Measurements from ENCODE around the gene TMEM79. TPM values are rescaled to one million over a fixed set of nuclear protein-coding genes. Genes with fewer than 3 reads are reported as not detected.
"Not testable (repeated sequence)": the region's sequence is repeated elsewhere in the genome, so short reads cannot be mapped to it uniquely, and the experiment has no call there.

Gene TMEM79
- total RNA-seq, 1 donor: 1.4 TPM

DNA sequence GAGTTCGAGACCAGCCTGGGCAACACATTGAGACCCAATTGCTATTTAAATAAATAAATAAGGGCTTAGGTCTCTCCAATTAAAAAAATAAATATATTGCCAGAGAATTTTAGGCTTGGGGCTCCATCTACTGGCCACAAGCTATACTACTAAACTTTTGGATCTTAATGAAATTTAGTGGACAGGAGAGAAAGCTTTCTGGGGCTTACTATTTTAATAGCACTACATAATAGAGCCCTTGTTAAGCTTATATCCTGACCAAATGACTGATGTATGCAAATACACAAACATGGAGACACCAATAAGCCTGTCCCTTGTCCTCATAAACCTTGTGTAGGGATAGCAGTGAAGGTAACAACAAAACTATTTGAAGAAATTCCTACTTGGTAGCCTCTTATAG lies 35.5 kb downstream of the TMEM79 start:
- no peaks in the 10 kb centered on the region for H3K4me1 ChIP-seq (ENCODE audit: insufficient read depth, low read length)
- H2AFZ ChIP-seq (ENCODE audit: low read length): no peak overlapping the region
- H3K36me3 ChIP-seq (ENCODE audit: insufficient read depth, low read length): peaks cover 86% of the 10 kb centered on the region
- no peak overlapping the region for H3K27ac ChIP-seq (ENCODE audit: low read depth, low read length)
- H3K4me2 ChIP-seq (ENCODE audit: insufficient read depth, low read length): no peak overlapping the region
- DNase-seq (ENCODE audit: insufficient read length, low spot score, missing footprints): peak; percentile 81
- H3K79me2 ChIP-seq (ENCODE audit: insufficient read depth, low read length): peaks cover 2% of the 10 kb centered on the region
- H3K9me3 ChIP-seq (ENCODE audit: low read depth, low read length): no peaks in the 10 kb centered on the region
- peaks cover 2% of the 10 kb centered on the region for H4K20me1 ChIP-seq (ENCODE audit: insufficient read depth, low read length)
- H3K4me3 ChIP-seq (ENCODE audit: insufficient read depth, low read length): no peak overlapping the region
- TF ChIP-seq CTCF (IDR thresholded peaks at IDR 0.05; ENCODE audit: extremely low read depth, low read depth, low read length): peak; percentile 63
- H3K27me3 ChIP-seq (ENCODE audit: insufficient read depth, low read length): no peaks in the 10 kb centered on the region

DNA sequence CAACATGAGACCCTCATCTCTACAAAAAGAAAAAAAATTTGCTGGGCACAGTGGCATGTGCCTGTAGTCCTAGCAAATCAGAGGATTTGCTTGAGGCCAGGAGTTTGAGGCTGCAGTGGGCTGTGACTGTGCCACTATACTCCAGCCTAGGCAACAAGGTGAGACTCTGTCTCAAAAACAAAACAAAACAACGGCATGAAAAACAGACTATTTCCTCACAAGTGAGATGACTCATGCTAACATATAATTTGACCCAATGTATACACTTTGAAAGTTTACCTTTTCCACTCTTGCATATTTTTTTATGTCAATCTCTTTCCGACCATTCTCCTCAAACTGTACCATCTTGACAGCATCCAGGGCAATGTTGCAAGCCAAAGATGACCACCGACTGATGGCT lies 36.4 kb downstream of the TMEM79 start:
- no peak for DNase-seq (ENCODE audit: insufficient read length, low spot score, missing footprints)
- H3K4me1 ChIP-seq (ENCODE audit: insufficient read depth, low read length): no peaks in the 10 kb centered on the region
- H3K4me3 ChIP-seq (ENCODE audit: insufficient read depth, low read length): no peak overlapping the region
- H3K27ac ChIP-seq (ENCODE audit: low read depth, low read length): no peak overlapping the region
- no peak overlapping the region for H2AFZ ChIP-seq (ENCODE audit: low read length)
- H4K20me1 ChIP-seq (ENCODE audit: insufficient read depth, low read length): peaks cover 2% of the 10 kb centered on the region
- peaks cover 2% of the 10 kb centered on the region for H3K79me2 ChIP-seq (ENCODE audit: insufficient read depth, low read length)
- TF ChIP-seq CTCF (IDR thresholded peaks at IDR 0.05; ENCODE audit: extremely low read depth, low read depth, low read length): no peak
- peaks cover 87% of the 10 kb centered on the region for H3K36me3 ChIP-seq (ENCODE audit: insufficient read depth, low read length)
- H3K4me2 ChIP-seq (ENCODE audit: insufficient read depth, low read length): no peak overlapping the region
- no peaks in the 10 kb centered on the region for H3K27me3 ChIP-seq (ENCODE audit: insufficient read depth, low read length)
- H3K9me3 ChIP-seq (ENCODE audit: low read depth, low read length): no peaks in the 10 kb centered on the region

DNA sequence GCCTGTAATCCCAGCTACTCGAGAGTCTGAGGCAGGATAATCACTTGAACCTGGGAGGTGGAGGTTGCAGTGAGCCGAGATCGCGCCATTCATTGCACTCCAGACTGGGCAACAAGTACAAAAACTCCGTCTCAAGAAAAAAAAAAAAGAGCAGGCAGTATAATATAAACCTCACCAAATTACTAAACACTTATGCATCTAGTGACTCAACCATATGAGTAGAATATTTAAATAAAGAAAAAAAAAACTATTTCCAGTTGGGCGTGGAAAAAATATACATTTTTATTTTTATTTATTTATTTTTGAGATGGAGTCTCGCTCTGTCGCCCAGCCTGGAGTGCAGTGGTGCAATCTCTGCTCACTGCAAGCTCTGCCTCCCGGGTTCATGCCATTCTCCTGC lies 39.1 kb downstream of the TMEM79 start:
- H3K79me2 ChIP-seq (ENCODE audit: insufficient read depth, low read length); H3K4me3 ChIP-seq (ENCODE audit: insufficient read depth, low read length); H3K4me2 ChIP-seq (ENCODE audit: insufficient read depth, low read length); H3K27ac ChIP-seq (ENCODE audit: low read depth, low read length); H4K20me1 ChIP-seq (ENCODE audit: insufficient read depth, low read length); H2AFZ ChIP-seq (ENCODE audit: low read length); H3K9me3 ChIP-seq (ENCODE audit: low read depth, low read length); H3K27me3 ChIP-seq (ENCODE audit: insufficient read depth, low read length); H3K4me1 ChIP-seq (ENCODE audit: insufficient read depth, low read length): not testable (repeated sequence)
- peaks cover 73% of the 10 kb centered on the region for H3K36me3 ChIP-seq (ENCODE audit: insufficient read depth, low read length)
- DNase-seq (ENCODE audit: insufficient read length, low spot score, missing footprints): peak; percentile 22

DNA sequence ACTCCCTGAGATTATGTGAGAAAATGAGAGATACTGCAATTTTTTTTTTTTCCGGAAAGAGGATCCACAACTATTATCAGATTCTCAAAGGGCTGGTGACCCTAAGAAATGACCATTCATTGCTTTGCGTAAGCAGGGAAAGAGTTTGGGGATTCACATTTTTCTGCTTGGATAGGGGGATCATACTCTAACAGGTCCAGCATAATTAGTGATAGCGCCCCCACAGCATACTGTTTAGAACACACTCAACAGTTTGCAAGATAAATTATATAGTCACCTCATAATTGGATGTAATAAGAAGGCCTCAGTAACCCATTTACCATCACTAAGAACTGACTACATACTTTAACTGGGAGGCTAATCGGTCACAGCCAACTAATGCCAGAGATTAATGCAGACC lies 52.1 kb downstream of the TMEM79 start:
- no peak overlapping the region for H3K27ac ChIP-seq (ENCODE audit: low read depth, low read length)
- H2AFZ ChIP-seq (ENCODE audit: low read length): no peak overlapping the region
- H3K36me3 ChIP-seq (ENCODE audit: insufficient read depth, low read length): peaks cover 51% of the 10 kb centered on the region
- peak overlapping the region; percentile 97 for H3K4me2 ChIP-seq (ENCODE audit: insufficient read depth, low read length)
- H3K9me3 ChIP-seq (ENCODE audit: low read depth, low read length): no peaks in the 10 kb centered on the region
- no peak for DNase-seq (ENCODE audit: insufficient read length, low spot score, missing footprints)
- peak overlapping the region; percentile 97 for H3K4me3 ChIP-seq (ENCODE audit: insufficient read depth, low read length)
- peaks cover 42% of the 10 kb centered on the region for H3K79me2 ChIP-seq (ENCODE audit: insufficient read depth, low read length)
- TF ChIP-seq CTCF (IDR thresholded peaks at IDR 0.05; ENCODE audit: extremely low read depth, low read depth, low read length): peak; percentile 29
- no peaks in the 10 kb centered on the region for H3K27me3 ChIP-seq (ENCODE audit: insufficient read depth, low read length)
- H3K4me1 ChIP-seq (ENCODE audit: insufficient read depth, low read length): peaks cover 16% of the 10 kb centered on the region
- H4K20me1 ChIP-seq (ENCODE audit: insufficient read depth, low read length): peaks cover 23% of the 10 kb centered on the region
